GM13977 (cell line): ENCODE results near the gene CCDC160.
"Not testable (repeated sequence)": the region's sequence is repeated elsewhere in the genome, so short reads cannot be mapped to it uniquely, and the experiment has no call there.

Source experiments
- DNase-seq: peaks from one replicate; pipeline ENCODE4 v3.0.0; 2012; ENCODE audit warnings: low spot score
- in situ Hi-C: fragments of 300-500 bp; cut with MboI; formaldehyde crosslinking; loops from one replicate; pipeline ENCODE4 v1.12.0; 2022; ENCODE audit warnings: low sequenced_read_pairs, low pct_unique_long_range_greater_than_20kb, mixed read lengths, inconsistent platforms; ENCODE audit not compliant: unreplicated experiment
- TF ChIP-seq, protein P1 (sequence below): IDR thresholded peaks from 2 replicates; pipeline ENCODE4 v1.5.1; 2012; ENCODE audit warnings: mild to moderate bottlenecking, control low read depth; ENCODE audit not compliant: insufficient read depth; ENCODE audit errors: extremely low read depth, missing control alignments

Gene CCDC160

DNA sequence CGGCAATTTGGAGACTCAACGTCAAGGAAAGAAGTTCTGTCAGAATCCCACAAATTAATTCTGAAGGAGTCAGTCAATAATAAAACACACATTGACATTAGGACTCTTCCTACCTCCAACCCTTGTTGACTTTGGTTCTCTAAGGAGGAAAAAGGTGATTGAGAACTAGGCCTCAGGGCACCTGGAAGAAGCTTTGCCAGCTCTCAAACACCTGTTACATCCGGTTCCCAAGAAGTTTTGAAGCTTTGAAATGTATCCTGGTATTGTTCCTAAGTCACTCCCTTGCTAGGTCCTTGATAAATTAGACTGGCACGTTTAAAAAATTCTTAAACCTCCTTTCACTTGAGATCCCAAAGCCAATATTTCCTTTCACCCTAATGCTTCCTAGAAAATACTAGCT, 1.7 kb upstream of the CCDC160 start:
- TF ChIP-seq, protein P1, sequence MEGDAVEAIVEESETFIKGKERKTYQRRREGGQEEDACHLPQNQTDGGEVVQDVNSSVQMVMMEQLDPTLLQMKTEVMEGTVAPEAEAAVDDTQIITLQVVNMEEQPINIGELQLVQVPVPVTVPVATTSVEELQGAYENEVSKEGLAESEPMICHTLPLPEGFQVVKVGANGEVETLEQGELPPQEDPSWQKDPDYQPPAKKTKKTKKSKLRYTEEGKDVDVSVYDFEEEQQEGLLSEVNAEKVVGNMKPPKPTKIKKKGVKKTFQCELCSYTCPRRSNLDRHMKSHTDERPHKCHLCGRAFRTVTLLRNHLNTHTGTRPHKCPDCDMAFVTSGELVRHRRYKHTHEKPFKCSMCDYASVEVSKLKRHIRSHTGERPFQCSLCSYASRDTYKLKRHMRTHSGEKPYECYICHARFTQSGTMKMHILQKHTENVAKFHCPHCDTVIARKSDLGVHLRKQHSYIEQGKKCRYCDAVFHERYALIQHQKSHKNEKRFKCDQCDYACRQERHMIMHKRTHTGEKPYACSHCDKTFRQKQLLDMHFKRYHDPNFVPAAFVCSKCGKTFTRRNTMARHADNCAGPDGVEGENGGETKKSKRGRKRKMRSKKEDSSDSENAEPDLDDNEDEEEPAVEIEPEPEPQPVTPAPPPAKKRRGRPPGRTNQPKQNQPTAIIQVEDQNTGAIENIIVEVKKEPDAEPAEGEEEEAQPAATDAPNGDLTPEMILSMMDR = no peak
- in situ Hi-C loops = no loop called here
- no peak for DNase-seq

DNA sequence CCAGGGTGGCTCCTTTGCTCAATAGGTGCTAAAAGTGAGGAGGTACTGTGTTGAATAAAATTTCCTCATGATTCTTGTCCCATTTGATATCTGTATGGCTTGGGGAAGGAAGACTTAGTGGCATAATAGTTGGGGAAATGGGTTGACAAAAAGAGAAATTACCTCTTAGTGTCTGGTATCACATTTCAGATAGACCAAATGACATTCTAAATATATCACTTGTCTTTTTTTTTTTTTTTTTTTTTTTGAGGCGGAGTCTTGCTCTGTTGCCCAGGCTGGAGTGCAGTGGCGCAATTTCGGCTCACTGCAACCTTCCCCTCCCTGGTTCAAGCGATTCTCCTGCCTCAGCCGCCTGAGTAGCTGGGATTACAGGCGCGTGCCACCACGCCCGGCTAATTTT, 1.2 kb downstream of the CCDC160 start:
- in situ Hi-C loops, DNase-seq: not testable (repeated sequence)

DNA sequence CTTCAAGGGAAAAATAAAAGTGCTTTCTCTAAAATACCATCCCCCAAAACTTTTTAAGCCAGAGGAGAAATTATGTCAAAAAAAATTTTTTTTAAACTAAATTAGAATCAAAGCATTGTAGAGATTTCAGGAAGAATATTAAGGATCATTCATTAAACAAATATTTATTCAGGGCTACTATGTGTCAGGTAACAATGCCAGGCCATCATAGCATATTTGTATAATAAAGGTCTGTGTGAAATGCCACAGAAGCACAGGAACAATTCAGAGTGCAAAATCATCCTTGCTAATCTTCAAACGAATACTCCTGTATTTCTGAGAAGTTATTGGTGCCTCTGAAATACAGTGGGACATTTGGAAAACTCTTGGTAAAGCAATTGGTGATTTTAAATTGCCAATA, 2.0 kb downstream of the CCDC160 start:
- in situ Hi-C loops = no loop called here
- DNase-seq = no peak
- TF ChIP-seq, protein P1 = no peak

DNA sequence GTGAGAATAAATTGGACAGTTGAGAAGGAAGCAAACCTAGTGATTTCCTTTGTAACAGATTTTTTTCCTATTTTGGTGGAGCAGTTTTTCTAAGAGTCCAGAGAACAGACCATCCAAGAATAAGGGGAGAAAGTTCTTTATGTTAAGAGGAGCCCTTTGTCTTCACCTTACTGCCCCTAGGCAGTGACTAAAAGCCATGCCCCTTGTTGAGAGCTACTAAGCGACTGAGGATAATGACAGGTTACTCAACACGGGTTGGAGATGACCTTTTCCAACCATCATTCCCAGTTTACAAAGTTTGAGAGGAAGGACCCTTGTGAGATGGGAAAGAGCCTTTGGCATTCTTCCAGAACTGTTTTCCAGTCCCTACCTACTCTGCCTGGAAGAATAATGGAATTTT, 3.2 kb downstream of the CCDC160 start:
- in situ Hi-C loops = no loop called here
- TF ChIP-seq, protein P1 = no peak
- no peak for DNase-seq

DNA sequence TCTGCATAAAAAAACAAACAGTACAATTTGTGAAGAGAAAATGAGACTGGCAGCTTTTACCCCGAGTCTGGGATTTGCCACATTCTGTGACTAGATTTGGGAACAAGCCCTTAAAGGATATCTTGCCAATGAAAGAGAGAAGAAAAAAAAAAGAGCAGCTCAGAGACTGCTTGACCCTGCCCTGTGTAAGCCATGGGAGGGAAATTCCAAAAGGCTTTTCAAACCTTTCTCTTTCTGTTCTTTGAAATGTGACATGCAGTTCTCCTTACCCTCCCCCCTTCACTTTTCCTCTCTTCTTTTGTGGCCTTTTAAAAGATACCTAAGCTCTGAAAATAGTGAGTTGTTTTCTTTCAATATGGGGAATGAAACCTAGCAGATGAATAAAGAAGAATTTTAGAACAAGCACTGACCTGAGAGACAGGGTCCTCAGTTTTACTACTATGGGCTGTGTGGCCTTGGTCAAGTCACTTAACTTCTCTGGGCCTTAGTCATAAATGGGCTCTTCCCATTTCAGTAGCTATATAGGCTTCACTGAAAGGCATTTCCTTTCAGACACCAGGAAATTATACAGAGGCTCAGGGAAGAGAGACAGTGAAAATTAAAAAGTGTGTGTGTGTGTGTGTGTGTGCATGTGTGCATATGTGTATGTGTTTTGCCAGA, 5.1 kb downstream of the CCDC160 start:
- TF ChIP-seq, protein P1 = no peak
- in situ Hi-C loops = no loop called here
- no peak for DNase-seq

DNA sequence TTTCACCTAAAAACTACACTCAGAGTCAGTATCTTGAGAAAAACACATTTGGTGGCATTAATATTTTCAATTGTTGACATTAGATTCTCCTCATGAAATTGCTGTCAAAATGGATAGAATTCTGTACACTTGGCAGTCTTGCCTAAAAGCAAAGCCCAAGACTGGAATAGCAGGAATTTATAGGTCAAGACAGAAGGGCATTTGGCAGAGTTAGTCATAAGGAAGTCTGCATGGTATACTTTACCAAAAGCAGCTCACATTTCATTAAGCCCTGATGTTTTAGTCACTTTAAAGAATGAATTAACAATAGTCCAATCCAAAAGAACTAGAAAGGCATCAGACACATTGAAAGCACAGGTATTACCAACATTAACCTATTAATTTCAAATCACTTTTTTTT, 7.1 kb downstream of the CCDC160 start:
- TF ChIP-seq, protein P1 = no peak
- DNase-seq = no peak
- in situ Hi-C loops = no loop called here

DNA sequence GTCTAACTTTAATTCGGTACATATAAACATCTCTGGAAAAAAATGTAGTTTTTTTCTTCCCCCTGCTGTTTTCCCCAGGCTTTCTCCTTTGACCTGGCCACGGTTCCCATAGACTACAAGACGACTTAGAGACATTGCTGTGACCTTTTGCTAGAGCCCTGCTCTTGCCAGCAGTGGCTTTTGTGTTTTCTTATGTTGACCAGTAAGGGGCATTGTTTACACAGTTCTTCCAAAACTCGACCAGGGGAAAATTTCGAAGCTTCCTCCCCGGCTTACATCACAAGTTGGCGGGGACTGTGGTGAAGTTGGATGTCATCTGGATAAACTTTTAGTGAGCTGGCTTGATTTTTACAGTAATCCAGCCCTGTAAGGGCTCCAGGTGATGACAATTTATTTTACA, 9.3 kb downstream of the CCDC160 start:
- in situ Hi-C loops = no loop called here
- no peak for DNase-seq
- TF ChIP-seq, protein P1 = peak; percentile 36
